ENCODE results near the gene KCNA10.
"Not testable (repeated sequence)": the region's sequence is repeated elsewhere in the genome, so short reads cannot be mapped to it uniquely, and the experiment has no call there.

Gene KCNA10

DNA sequence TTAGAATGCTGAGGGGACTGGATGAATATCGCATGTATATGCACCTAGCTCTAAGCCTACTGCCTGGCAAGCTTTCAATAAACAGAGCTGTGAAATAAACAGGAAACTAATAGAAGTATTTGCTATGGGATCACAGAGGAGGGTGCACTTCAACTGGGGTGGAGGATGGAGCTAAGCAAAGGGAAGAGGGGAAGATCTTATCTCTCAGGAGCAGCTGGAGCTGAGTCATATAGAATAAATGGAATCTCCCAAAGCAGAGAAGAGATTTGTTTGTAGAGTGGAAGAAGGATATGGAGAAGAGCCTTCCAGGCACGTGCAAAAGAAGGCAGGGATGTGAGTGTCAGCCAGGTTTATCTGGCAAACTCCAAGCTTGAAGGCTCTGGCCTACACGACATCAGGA, 17.0 kb upstream of the KCNA10 start:
- DNase-seq (ENCODE audit: low read depth) = no peak

DNA sequence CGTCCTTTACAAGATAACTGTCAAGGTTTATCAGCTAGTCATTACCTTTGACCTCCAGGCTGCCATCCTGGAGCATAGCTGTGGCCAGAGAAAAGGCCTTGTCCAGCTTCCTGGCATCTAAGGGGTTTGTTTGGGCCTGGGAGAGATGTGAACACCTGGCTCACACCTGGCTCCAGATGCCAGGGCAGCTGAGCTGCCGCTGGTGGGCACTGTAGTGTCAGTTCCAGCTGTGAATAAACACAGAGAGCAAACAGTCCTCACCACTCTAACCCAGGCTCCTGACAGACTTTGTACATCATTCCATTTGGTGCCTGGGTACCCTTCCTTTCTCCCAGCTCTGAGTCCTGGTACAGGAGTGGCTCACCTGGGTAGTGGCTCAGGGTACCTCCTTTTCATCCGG, 14.3 kb upstream of the KCNA10 start:
- DNase-seq (ENCODE audit: low read depth) = no peak

DNA sequence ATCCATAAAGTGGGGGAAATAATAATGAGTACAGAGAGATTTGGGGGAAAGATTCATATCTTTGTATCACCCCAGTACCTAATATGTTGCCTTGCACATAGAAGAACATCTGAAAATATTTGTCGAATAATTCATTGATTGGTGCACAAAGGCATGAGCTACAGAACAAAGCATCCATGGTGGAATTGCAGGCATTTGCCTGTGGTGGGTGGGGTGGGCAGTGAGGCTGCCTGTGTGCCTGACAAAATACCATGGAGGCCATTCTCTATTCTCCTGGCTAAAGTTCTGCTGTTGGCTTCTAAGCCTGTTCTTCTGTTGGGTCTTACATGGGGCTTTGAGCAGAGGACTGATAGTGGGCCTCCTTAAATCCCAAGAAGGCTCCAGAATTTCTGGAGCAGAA, 10.0 kb upstream of the KCNA10 start:
- DNase-seq (ENCODE audit: low read depth) = no peak

DNA sequence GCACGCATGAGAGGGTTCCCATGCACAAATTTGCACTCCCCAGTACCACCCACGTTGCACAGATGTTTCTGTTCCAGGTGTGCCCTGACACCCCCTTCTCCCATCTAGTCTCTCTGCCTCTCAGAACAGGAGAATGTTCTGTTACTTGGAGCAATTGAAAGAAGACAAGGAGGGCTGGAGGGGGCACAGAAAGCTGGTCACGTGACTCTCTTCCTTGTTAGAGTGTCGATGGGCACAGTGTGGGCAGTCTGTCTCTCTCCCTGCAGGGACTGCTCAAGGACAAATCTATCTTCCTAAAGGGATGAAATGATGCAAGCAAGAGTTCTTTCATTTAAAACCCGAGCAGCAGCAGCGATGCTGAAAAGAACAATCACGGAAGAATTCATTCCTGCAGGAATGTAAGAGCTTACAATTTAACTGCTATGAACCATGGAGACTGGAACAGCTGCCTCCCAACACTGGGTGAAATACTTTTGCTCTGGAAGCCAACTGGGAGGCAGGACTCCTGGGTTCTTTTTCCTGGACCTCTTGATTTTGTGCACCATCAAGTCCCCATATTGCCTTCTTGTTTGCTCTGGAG, 7.3 kb upstream of the KCNA10 start:
- DNase-seq (ENCODE audit: low read depth) = no peak

DNA sequence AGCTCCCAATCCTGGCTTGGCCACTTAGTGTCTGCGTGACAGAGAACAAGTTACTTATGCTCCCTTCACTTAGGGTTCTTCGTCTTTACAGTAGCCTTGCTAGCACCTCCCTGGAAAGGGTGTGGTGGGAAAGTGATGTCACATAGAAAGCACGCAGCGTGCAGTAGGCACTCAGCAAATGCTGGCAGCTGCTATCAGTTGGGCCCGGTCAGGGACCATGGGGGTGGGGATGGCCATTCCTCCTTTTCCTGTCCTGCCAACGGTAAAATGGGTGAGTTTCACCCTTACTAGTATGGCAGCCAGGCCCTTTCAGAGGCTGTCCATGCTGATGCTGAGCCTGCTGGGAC, 6.2 kb upstream of the KCNA10 start:
- DNase-seq (ENCODE audit: low read depth) = no peak

DNA sequence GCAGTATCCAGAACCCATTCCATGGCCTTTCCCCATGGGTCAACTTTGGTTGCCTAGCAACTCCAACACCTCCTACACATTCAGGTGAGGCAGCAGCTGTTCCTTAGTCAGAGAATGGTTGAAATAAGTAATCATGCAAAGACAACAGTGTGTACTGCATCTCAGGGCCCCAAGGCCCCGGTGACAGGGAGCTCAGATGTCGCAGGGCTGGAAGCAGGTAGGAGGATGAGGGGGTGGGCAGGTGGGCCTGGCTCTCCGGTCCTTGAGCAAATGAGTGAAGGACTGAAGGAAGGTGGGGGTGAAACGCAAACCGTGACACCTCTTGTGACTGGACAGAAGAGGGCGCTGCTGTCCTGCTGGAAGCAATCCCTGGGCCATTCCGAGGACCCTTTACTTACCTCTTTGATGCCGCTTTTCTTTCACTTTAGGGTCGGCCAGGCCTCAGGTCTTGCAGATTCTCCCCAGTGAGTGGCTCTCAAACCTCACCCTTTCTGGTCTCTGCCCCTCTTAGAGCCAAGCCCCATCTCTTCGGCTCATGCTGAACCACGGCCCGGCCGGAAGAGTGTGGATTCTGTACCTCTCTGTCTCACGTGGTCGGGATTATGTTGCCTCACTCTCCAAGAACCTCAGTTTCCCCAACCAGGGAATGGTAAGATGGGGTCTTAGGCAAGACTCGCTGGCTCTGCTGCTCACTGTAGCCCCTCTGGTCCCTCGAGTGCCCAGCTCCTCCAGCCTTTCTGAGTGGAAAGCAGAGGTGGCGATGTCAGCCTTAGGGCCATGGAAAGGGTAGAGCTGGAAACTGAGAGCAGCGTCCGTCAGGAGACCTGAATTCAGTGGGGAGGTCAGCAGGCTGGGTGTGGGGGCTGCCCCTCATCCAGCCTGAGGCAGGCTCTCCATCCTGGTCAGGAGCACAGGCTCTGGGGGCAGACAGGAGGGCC, 5.6 kb upstream of the KCNA10 start:
- peak; percentile 38 for DNase-seq (ENCODE audit: low read depth)

DNA sequence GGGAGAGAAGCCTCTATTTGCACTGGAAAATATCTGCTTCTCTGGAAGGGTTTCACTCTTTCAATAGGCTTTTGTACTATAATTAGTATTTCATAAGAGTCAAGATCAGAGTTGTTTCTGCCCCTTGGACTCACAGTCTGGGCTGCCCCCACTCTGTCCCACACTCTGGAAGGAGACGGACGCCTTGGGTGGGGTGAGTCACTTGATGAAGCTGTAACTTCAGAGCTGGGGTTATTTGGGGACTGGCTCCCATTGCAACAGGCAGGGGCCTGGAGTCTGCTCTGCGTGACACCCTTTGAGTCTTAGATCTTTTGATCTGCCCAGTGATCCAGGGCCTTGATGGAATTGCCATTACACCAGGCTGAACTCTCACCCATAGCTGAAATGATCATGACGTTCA, 4.0 kb upstream of the KCNA10 start:
- DNase-seq (ENCODE audit: low read depth) = peak; percentile 41

DNA sequence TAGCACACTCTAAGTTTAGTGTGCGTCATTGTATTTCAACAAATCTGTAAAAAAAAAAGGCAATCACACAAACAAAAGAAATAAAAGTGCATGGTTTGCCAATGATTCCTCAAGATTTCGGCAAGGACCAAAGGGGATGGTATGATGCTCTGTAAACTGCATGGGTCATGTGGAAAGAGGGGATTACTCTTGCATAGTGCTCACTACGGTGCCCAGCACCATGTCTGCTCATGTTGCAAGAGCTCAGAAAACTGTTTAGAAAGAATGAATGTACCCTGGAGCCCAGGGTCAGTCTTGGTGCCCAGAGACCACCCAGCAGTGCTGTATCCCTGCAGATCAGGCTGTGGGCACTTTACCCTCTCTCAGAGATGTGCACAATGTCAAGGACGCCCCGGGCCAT, 3.6 kb upstream of the KCNA10 start:
- DNase-seq (ENCODE audit: low read depth) = peak; percentile 8

DNA sequence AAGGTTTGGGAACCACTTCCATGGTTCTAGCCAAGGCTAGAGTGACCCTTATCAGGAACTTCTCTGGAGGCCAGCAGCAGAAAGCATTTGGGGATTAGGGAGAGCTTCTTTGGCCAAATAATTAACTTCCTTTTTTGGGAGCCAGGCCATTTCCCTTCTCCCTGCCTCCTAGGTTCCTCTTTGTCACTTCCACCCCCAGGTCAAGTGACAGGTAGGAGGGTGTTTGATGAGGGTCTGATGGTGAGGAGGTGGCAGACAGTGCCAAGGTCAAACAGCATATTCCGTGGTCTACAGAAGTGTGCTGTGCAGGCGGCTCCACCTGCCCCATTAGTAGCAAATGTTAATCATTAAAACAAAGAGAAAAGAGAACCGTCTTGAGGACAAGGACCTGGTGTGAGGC, 1.9 kb upstream of the KCNA10 start:
- no peak for DNase-seq (ENCODE audit: low read depth)

DNA sequence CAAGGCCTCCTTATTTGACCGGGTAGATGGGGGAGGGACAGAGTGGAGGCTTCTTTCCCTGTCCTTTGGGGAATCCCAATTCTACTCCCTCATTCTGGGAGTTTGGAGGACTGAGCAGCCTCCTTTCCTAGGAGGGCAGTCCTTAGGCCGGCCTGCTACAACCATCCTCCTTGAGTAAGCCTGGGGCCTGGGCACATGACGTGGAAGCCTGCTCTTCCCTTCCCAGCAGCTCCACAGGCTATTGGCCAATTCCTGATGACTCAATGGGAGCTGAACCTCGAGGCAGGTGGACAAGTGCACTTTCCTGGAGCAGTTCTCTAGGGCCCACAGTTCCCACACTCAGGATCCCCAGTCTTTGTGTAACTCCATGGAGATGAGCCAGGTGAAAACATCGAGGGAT, 3.1 kb downstream of the KCNA10 start:
- peak; percentile 61 for DNase-seq (ENCODE audit: low read depth)

DNA sequence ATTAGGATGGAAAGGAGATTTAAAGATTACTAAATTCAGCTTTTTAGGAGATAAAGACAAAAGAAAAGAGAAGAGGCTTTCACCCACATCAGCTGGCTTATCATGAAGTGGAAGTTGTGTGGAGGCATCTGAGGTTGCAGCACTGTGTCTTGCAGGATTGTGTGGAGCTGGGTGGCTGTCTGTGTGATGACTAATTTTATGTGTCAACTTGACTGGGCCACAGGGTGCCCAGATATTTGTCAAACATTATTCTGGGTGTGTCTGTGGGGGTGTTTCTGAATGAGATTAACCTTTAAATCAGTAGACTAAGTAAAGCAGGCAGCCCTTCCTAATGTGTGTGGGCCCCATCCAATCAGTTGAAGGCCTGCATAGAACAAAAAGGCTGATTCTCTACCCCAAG, 3.9 kb downstream of the KCNA10 start:
- no peak for DNase-seq (ENCODE audit: low read depth)

DNA sequence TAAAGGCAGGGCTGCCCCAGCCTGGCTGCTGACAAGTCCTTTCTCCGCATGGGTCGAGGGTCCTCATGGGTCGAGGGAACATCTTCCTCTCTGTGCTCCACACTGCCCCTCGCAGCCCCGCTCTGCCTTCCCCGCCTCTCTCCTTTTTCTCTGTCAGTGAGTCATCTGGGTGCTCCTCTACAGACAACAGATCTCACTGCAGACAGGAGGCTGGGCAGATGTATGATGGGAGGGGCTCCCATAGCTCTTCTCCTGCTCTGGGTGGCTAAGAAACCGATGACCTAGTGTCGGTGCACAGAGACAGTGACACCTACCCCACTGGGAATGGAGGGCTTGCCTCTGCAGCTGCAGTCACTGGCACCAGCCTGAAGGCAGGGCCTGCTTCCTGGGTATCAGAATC, 5.5 kb downstream of the KCNA10 start:
- peak; percentile 63 for DNase-seq (ENCODE audit: low read depth)

DNA sequence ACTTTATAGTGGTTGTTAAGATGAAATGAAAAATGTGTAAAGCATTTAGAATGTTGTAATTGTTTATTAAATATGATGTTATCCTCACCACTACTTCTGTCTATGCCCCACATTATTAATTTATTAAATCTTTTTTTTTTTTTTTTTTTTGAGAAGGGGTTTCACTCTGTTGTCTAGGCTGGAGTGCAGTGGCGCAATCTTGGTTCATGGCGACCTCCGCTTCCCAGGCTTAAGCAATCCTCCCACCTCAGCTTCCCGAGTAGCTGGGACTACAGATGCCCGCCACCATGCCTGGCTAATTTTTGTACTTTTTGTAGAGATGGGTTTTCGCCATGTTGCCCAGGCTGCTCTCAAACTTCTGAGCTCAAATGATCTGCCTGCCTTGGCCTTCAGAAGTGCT, 7.5 kb downstream of the KCNA10 start:
- DNase-seq (ENCODE audit: low read depth) = peak; percentile 55

DNA sequence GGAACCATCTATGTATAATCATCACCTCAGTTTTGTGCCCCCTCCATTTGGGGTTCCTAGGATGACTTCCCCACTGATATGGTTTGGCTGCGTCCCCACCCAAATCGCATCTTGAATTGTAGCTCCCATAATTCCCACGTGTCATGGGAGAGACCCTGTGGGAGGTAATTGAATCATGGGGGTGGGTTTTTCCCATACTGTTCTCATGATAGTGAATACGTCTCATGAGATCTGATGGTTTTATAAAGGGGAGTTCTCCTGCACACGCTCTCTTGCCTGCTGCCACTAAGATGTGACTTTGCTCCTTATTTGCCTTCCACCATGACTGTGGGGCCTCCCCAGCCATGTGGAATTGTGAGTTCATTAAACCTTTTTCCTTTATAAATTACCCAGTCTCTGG, 8.1 kb downstream of the KCNA10 start:
- not testable (repeated sequence) for DNase-seq (ENCODE audit: low read depth)

DNA sequence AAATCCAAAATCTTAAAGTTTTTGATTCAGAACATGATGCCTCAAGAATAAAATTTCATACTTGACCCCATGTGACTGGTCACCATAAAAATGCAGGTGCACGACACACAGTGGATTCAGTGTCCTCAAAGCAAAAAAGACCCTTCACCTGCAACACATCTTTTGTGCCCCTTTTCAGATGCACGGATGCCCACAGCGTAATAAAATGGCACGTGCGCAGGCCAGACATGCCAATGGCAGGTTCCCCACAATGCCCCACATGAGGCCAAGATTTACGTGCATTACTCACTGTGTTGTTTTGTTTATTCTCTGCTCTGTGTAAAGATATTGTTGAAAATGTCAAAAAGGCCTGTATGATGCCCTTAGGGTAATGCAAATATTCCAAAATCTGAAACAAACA, 9.3 kb downstream of the KCNA10 start:
- no peak for DNase-seq (ENCODE audit: low read depth)

DNA sequence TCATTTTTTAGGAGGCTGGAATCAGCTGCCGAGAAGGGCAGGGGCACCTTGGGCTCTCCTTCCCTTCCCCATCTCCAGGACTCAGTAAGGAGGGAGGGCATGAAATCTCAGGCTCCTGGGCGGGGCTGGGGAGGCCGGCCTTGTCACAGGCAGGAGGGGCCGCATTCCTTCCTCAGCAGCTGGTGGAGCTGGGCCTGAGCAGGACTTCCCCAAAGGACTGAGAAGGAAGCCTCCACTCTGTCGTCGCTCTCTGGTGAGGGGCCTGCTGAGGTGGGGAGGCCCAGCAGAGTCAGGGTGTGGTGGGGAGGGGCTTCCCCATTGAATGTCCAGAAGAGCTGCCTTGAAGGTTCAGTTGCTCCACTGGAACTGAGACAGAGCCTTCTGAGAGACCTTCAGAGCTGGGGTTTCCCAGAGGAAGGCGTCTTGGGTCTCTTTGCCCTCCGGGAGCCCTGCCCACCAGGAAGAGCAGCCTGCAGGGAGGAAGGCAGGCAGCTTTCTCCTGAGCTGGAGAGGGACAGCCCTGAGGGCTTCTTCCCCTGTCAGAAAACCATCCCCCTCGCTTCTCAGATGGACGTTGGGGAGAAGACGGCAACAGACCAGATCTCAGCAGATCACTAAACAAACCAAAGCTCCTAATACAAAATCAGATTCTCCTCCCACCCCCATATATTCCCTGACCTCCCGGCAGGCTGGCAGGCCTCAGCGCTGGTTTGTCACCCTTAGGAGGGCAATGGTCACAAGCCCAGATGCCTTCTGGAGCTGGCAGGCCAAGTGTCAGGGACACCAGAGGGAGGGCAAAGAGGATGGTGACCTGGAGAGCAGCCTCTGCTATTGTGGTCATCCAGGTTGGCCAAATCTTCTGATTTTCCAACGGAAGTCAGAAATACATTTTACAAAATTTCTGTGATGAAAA, 10.7 kb downstream of the KCNA10 start:
- peak; percentile 29 for DNase-seq (ENCODE audit: low read depth)

DNA sequence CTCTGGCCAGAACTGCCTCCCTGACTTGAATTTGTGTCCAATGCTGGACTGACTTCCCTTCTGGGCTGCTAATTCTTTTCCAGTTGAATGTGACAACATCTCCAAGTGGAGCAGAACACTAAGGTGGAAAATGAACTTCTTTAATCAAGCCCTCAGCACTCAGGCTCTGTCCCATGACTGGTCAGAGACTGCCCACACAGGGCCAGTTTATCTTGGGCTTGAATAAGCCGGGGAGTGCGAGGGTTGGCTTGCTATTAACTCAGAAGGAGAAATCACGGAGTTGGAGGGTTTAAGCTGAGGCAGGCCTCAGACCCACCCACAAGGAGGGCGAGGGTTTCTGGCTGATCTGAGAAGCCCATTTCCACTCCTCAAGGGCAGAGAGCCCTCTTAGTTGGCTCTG, 12.4 kb downstream of the KCNA10 start:
- no peak for DNase-seq (ENCODE audit: low read depth)

DNA sequence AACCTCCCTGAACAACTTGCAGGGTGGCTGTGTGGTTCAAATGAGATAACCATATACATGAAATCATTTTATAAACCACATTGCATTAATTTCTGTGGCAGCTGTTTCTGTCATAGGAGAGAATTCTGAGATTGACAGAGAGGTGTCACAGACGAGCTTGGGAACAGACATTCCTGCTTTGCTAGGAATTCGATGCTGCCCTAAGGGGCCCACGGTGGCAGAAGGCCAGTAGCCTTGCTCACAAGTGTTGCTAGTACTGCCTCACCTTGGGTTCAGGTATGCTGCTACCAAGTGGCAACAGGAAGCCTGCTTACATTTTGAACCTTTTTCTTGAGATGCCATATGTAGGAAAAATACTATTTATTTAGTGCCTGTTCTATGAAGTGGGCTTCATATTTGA, 13.4 kb downstream of the KCNA10 start:
- DNase-seq (ENCODE audit: low read depth) = no peak

DNA sequence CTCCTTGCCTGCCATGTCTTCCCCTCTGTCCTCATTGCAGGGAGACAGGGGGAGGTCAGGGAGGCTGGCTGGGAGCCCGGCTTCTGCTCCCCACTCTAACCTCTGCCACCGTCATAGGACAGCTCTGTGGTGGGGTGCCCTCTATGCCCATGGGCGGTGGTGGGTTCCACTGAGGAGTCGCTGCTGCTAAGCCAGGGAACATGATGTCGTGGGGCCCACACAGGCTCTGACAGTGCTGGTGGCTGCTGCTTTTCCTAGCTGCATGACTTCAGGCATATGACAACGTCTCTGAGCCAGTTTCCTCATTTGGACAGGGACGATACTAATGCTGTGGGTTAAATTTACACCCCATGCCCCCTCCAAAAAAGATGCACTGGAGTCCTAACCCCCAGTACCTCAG, 14.7 kb downstream of the KCNA10 start:
- no peak for DNase-seq (ENCODE audit: low read depth)

DNA sequence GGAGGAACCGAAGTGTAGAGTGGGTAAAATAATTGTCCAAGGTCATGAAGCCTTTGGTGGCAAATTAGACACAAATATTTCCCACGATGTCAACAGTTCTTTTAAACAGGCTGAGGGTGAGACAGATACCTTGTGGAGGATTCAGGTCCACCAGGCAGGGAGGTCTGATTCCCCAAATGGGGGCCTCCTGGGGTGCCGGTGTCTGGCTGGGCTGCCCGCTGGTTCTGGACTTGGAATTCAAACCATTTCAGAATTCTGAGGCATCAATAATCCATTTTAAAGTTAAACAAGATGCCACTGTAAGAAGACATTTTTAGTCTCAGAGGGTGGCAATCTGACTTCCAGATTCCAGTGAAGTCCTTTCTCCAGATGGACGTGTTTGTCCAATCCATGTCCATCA, 15.5 kb downstream of the KCNA10 start:
- no peak for DNase-seq (ENCODE audit: low read depth)

DNA sequence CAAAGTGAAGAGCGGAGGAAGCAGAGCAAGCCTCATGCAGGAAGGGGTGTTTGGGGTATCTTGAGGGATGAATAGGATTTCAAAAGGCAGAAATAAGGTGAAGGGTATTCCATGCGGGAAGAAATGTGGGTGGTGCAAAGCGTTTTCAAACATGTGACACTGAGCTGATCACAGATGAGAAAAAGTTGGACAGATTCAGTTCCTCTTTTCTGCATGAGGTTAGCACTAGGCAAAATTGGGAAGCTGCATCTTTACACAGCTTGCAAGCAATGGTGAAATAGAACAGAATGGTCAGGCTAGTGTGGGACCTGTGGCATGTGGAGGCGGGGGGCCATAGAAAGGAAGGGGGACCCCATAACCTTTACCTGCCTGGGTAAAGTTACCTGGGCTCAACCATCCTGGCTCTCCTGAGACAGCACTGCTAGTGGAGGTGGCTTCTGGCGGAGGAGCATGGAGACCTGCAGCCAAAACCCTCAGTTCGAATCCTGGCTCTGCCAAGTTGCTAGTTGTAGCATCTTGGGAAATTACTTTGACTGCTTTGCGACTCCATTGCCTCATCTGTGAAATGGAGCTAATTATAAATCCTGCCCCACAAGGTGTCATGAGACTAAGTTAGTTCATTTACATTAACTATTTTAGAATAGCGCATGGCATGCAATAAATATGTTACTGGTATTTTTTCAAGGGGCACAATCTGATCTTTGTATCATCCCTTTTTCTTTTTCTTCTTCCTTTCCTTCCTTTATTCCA, 16.4 kb downstream of the KCNA10 start:
- no peak for DNase-seq (ENCODE audit: low read depth)

DNA sequence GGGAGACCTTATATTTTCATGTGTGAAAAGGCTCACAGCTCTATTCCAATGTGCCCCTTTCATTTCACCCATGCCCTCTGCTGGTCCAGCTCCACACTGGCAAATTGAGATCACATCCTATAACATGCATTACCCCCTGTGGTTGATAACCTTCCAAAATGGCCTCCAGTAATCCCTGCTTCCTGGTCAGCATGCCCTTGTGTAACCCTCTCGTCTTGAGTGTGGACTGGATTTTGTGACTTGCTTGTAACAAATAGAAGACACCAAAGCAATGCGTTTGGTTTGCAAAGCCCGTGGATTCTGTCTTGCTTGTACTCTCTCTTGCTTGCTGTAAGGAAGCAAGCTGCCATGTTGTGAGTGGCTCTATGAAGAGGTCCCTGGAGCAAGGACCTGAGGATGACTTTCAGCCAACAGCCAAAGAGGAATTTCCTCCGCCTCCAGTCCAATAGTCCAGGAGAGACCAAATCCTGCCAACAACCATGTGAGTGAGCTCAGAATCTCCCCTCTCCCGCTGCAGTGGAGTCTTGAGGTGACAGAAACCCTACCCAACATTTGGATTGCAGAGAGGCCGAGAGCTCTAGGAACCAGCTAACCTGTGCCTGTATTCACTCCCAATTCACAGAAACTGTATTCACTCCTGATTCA, 17.4 kb downstream of the KCNA10 start:
- no peak for DNase-seq (ENCODE audit: low read depth)
